HepG2 (cell line): ENCODE results near the gene BMP6. TPM values are rescaled to one million over a fixed set of nuclear protein-coding genes. Genes with fewer than 3 reads are reported as not detected.

ENCODE experiments used
- ATAC-seq: fragments of 200-7000 bp; cut with Tn5 transposase; 3 replicates; pipeline ENCODE4 v1.9.1; 2020; ENCODE audit warnings: mild to moderate bottlenecking, moderate library complexity
- BruUV-seq: library from RNA; stranded (reverse); fragments of 400-500 nt; replicated peaks from 2 replicates; lab custom pipeline; 2021; lab: Mats Ljungman, UMichigan
- CTCF ChIA-PET: fragments of 300-600 bp; formaldehyde crosslinking; extraction: SDS; loops from one replicate; lab custom pipeline; 2021; ENCODE audit warnings: low total read pairs, inconsistent platforms, low intra/inter-chr PET ratio; lab: Yijun Ruan, JAX
- POLR2A ChIA-PET: fragments of 350-600 bp; sonication (Branson Sonifier 250); formaldehyde crosslinking; loops from one replicate; lab custom pipeline; 2020; ENCODE audit warnings: antibody characterized with exemption, inconsistent platforms; lab: Yijun Ruan, JAX
- DNase-seq: peaks from one replicate; pipeline ENCODE4 v3.0.0-alpha.2; 2015; ENCODE audit warnings: low spot score
- FAIRE-seq: peaks from 3 replicates; lab custom pipeline; 2011; peaks lifted over from hg19 to GRCh38; lab: Jason Lieb, UNC
- H2AFZ ChIP-seq: one replicate; pipeline ENCODE4 v1.6.1; 2011; ENCODE audit warnings: low read length, inconsistent platforms
- H3K27ac ChIP-seq: fragments of 300-600 bp; 3 replicates; pipeline ENCODE4 v1.8.0; 2011; ENCODE audit warnings: mixed run types, mild to moderate bottlenecking, mixed read lengths, low read length, inconsistent platforms; ENCODE audit not compliant: insufficient read depth; ENCODE audit errors: extremely low read length
- H3K27me3 ChIP-seq, 2 experiments: fragments of 200-600 bp in 1 of 2; 2 replicates in 1 of 2; 3 replicates in 1 of 2; pipeline versions ENCODE4 v1.6.0 to v1.8.0; 2011; ENCODE audit warnings: low read length in 2 of 2, mild to moderate bottlenecking in 2 of 2, moderate library complexity in 2 of 2, inconsistent platforms in 1 of 2; ENCODE audit not compliant: insufficient read depth in 2 of 2, control insufficient read depth in 1 of 2
- H3K36me3 ChIP-seq, 2 experiments: fragments of 200-600 bp in 1 of 2; replicated peaks in 1 of 2; 2 replicates in 1 of 2; 3 replicates in 1 of 2; pipeline versions ENCODE4 v1.5.1 to v1.8.0; 2011; ENCODE audit warnings: low read length in 2 of 2, inconsistent platforms in 1 of 2; ENCODE audit not compliant: insufficient read depth in 2 of 2, control insufficient read depth in 1 of 2
- H3K4me1 ChIP-seq: 2 replicates; pipeline ENCODE4 v1.5.1; 2012; ENCODE audit warnings: low read length, inconsistent platforms; ENCODE audit not compliant: insufficient read depth
- H3K4me2 ChIP-seq: 2 replicates; pipeline ENCODE4 v1.6.0; 2011; ENCODE audit warnings: low read depth, low read length, inconsistent platforms
- H3K4me3 ChIP-seq, 3 experiments: fragments of 200-600 bp in 1 of 3; sonication (generic), shearing (Covaris generic) in 1 of 3; replicated peaks in 1 of 3; 2 replicates each; pipeline ENCODE4 v1.5.1; 2011 to 2016; ENCODE audit warnings: low read length in 3 of 3, inconsistent platforms in 2 of 3, low read depth in 2 of 3, mild to moderate bottlenecking in 2 of 3, control low read depth in 1 of 3, mixed read lengths in 1 of 3; ENCODE audit not compliant: insufficient read depth in 1 of 3
- H3K79me2 ChIP-seq: one replicate; pipeline ENCODE4 v1.6.1; 2011; ENCODE audit warnings: low read length, inconsistent platforms; ENCODE audit not compliant: insufficient read depth
- H3K9ac ChIP-seq: 2 replicates; pipeline ENCODE4 v1.6.0; 2011; ENCODE audit warnings: mild to moderate bottlenecking, low read depth, low read length, inconsistent platforms; ENCODE audit not compliant: insufficient read depth
- H3K9me3 ChIP-seq: 2 replicates; pipeline ENCODE4 v1.5.1; 2012; ENCODE audit warnings: mild to moderate bottlenecking, low read length
- H4K20me1 ChIP-seq: 2 replicates; pipeline ENCODE4 v1.6.0; 2011; ENCODE audit warnings: inconsistent platforms, mild to moderate bottlenecking, low read length, moderate library complexity; ENCODE audit not compliant: insufficient read depth
- MAFF ChIP-seq: IDR thresholded peaks from 2 replicates; pipeline ENCODE4 v1.6.1; 2011; ENCODE audit warnings: low read depth, low read length, improper control_type of control experiment
- SMARCC2 ChIP-seq: fragments of 450-650 bp; IDR thresholded peaks from 2 replicates; pipeline ENCODE4 v1.6.1; 2017; ENCODE audit warnings: antibody characterized with exemption, mild to moderate bottlenecking
- SSRP1 ChIP-seq: IDR thresholded peaks from 2 replicates; pipeline ENCODE4 v1.6.1; 2016; ENCODE audit warnings: control low read depth
- STAG1 ChIP-seq: sonication (generic); formaldehyde crosslinking; IDR thresholded peaks from 2 replicates; pipeline ENCODE4 v1.4.0; 2020; ENCODE audit warnings: missing genetic modification reagents
- TFAP4 ChIP-seq: sonication (generic); IDR thresholded peaks from 2 replicates; pipeline ENCODE4 v1.6.1; 2016; ENCODE audit warnings: low read depth, borderline replicate concordance
- TOE1 ChIP-seq: sonication (generic); formaldehyde crosslinking; IDR thresholded peaks from 2 replicates; pipeline ENCODE4 v1.4.0; 2020; ENCODE audit warnings: mild to moderate bottlenecking, missing genetic modification reagents
- ZC3H13 ChIP-seq: sonication (generic); formaldehyde crosslinking; IDR thresholded peaks from 2 replicates; pipeline ENCODE4 v1.8.1; 2023; ENCODE audit warnings: mild to moderate bottlenecking, missing genetic modification reagents, moderate library complexity
- ZMYM2 ChIP-seq: sonication (generic); formaldehyde crosslinking; IDR thresholded peaks from 2 replicates; pipeline ENCODE4 v1.8.0; 2022; ENCODE audit warnings: mild to moderate bottlenecking, missing genetic modification reagents
- ZNF263 ChIP-seq: sonication (generic); formaldehyde crosslinking; IDR thresholded peaks from 2 replicates; pipeline ENCODE4 v1.4.0; 2020; ENCODE audit warnings: missing genetic modification reagents
- ZNF652 ChIP-seq: IDR thresholded peaks from 2 replicates; pipeline ENCODE4 v1.6.1; 2016; ENCODE audit warnings: low read depth, borderline replicate concordance
- ZUFSP ChIP-seq: sonication (generic); formaldehyde crosslinking; IDR thresholded peaks from 2 replicates; pipeline ENCODE4 v1.9.0; 2021; ENCODE audit warnings: missing genetic modification reagents, mild to moderate bottlenecking, borderline replicate concordance
- WGBS: methylation state at CpG from one replicate; pipeline ENCODE4 v1.1.6; 2017; ENCODE audit warnings: low lambda C conversion rate; 5-methylcytosine and 5-hydroxymethylcytosine counted together
- in situ Hi-C: cut with HindIII; loops from 2 replicates; pipeline ENCODE4 v1.10.0; 2017; ENCODE audit warnings: low pct_unique_long_range_greater_than_20kb; ENCODE audit not compliant: extremely low pct_ligation_motif_present
- intact Hi-C: fragments of 100-400 bp; cut with micrococcal nuclease; formaldehyde crosslinking; loops from one replicate; pipeline ENCODE4 v1.10.0; 2022; ENCODE audit not compliant: unreplicated experiment
- polyA plus RNA-seq, 8 experiments: library from polyadenylated mRNA; depleted of rRNA in 3 of 8; stranded (reverse) in 7 of 8; unstranded in 1 of 8; fragments of >200 nt; fragmentation: Illumina TruSeq in 4 of 8; extraction: Trizol in 4 of 8; gene quantifications; 2 replicates each; pipeline versions ENCODE4 v1.2.1 to v1.2.3, GENCODE V29; 2011 to 2016; ENCODE audit warnings: low read depth in 4 of 8, missing spikeins in 1 of 8, mixed read lengths in 1 of 8; ENCODE audit not compliant: insufficient read depth in 1 of 8
- total RNA-seq, 5 experiments: library from RNA; depleted of rRNA; stranded (reverse); fragments of >200 nt; fragmentation: Illumina TruSeq; extraction: Trizol; gene quantifications; 2 replicates each; pipeline ENCODE4 v1.2.3, GENCODE V29; 2016; ENCODE audit warnings: low read depth in 1 of 5
- TF ChIP-seq, protein P1 (sequence below): sonication (generic); formaldehyde crosslinking; IDR thresholded peaks from 2 replicates; pipeline ENCODE4 v1.4.0; 2020; ENCODE audit warnings: missing genetic modification reagents
- TF ChIP-seq, protein P2 (sequence below): sonication (generic); formaldehyde crosslinking; IDR thresholded peaks from 2 replicates; pipeline ENCODE4 v1.5.0; 2020; ENCODE audit warnings: mild to moderate bottlenecking, missing genetic modification reagents, moderate library complexity

Gene BMP6
- total and polyA plus RNA-seq, 2 of the 13 experiments (the other 11 are each of a cell fraction or from before 2014, with no cell fraction given), result 0.09 to 0.18 TPM

DNA sequence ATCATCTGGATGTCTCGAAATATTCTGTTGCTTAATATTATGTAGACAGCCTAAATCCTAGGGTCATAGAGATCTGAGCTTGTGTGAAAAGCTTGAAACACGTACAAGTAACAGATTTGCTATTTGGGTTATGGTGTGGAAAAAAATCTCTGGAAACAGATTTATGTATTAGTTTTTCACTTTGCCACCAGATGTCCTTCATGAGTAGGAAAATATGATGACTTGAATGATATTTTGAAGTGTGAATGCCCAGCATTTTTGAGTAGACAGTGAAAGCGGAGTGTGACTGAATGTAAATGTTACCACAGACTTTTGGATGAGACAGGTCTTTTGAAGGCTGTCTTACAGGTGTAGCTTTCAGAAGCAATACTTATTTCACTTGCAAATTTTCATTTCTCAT lies 4.2 kb upstream of the BMP6 start:
- H3K4me3 ChIP-seq, result no peak overlapping the region
- no peak overlapping the region for H3K9ac ChIP-seq
- H3K36me3 ChIP-seq, result no peaks in the 10 kb centered on the region
- no peak overlapping the region for H3K27ac ChIP-seq
- in situ Hi-C loops, result loop anchor here (10.0 kb wide), 1 partner anchor 343 kb away; the partner anchor contains the start of gene BLOC1S5
- peaks cover 13% of the 10 kb centered on the region; the same call in 1 of the 2 replicates for H3K4me1 ChIP-seq
- no peak overlapping the region for H3K4me2 ChIP-seq
- 4% methylated on average over 3 of the region's 3 CpGs for WGBS
- intact Hi-C loops, result loop anchor here (1.0 to 10.0 kb wide), 3 partner anchors 181 to 493 kb away; no protein-coding TSS in a partner anchor
- H4K20me1 ChIP-seq, result no peaks in the 10 kb centered on the region; the same call in 1 of the 2 replicates
- POLR2A ChIA-PET, result no interaction called here
- FAIRE-seq (peak; percentile 77), ATAC-seq (no peak), DNase-seq (peak; percentile 39)
- H3K9me3 ChIP-seq, result no peaks in the 10 kb centered on the region
- no peak overlapping the region for H2AFZ ChIP-seq
- CTCF ChIA-PET, result interaction anchor here (1.2 to 2.7 kb wide), 4 partner anchors 92 to 338 kb away, joined by 3 to 16 read pairs (median 12); no protein-coding TSS in a partner anchor
- BruUV-seq, result no TSS peak
- H3K79me2 ChIP-seq, result no peaks in the 10 kb centered on the region
- peaks cover 4 to 33% of the 10 kb centered on the region in 2 experiments; a peak in 3 of 5 replicates for H3K27me3 ChIP-seq
- TF ChIP-seq ZC3H13 (CRISPR knock-in tag) (no peak), TFAP4 (no peak), ZNF263 (CRISPR knock-in tag) (no peak), ZUFSP (CRISPR knock-in tag) (no peak), ZNF652 (CRISPR knock-in tag) (no peak), ZMYM2 (CRISPR knock-in tag) (no peak), STAG1 (CRISPR knock-in tag) (peak; percentile 68), TOE1 (CRISPR knock-in tag) (no peak), SSRP1 (CRISPR knock-in tag) (0 out of 2 replicates have a peak, but pooled peaks have one; percentile 33), SMARCC2 (no peak), MAFF (peak; percentile 45)
- TF ChIP-seq, protein P1, sequence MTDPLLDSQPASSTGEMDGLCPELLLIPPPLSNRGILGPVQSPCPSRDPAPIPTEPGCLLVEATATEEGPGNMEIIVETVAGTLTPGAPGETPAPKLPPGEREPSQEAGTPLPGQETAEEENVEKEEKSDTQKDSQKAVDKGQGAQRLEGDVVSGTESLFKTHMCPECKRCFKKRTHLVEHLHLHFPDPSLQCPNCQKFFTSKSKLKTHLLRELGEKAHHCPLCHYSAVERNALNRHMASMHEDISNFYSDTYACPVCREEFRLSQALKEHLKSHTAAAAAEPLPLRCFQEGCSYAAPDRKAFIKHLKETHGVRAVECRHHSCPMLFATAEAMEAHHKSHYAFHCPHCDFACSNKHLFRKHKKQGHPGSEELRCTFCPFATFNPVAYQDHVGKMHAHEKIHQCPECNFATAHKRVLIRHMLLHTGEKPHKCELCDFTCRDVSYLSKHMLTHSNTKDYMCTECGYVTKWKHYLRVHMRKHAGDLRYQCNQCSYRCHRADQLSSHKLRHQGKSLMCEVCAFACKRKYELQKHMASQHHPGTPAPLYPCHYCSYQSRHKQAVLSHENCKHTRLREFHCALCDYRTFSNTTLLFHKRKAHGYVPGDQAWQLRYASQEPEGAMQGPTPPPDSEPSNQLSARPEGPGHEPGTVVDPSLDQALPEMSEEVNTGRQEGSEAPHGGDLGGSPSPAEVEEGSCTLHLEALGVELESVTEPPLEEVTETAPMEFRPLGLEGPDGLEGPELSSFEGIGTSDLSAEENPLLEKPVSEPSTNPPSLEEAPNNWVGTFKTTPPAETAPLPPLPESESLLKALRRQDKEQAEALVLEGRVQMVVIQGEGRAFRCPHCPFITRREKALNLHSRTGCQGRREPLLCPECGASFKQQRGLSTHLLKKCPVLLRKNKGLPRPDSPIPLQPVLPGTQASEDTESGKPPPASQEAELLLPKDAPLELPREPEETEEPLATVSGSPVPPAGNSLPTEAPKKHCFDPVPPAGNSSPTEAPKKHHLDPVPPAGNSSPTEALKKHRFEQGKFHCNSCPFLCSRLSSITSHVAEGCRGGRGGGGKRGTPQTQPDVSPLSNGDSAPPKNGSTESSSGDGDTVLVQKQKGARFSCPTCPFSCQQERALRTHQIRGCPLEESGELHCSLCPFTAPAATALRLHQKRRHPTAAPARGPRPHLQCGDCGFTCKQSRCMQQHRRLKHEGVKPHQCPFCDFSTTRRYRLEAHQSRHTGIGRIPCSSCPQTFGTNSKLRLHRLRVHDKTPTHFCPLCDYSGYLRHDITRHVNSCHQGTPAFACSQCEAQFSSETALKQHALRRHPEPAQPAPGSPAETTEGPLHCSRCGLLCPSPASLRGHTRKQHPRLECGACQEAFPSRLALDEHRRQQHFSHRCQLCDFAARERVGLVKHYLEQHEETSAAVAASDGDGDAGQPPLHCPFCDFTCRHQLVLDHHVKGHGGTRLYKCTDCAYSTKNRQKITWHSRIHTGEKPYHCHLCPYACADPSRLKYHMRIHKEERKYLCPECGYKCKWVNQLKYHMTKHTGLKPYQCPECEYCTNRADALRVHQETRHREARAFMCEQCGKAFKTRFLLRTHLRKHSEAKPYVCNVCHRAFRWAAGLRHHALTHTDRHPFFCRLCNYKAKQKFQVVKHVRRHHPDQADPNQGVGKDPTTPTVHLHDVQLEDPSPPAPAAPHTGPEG, result no peak
- TF ChIP-seq, protein P2, sequence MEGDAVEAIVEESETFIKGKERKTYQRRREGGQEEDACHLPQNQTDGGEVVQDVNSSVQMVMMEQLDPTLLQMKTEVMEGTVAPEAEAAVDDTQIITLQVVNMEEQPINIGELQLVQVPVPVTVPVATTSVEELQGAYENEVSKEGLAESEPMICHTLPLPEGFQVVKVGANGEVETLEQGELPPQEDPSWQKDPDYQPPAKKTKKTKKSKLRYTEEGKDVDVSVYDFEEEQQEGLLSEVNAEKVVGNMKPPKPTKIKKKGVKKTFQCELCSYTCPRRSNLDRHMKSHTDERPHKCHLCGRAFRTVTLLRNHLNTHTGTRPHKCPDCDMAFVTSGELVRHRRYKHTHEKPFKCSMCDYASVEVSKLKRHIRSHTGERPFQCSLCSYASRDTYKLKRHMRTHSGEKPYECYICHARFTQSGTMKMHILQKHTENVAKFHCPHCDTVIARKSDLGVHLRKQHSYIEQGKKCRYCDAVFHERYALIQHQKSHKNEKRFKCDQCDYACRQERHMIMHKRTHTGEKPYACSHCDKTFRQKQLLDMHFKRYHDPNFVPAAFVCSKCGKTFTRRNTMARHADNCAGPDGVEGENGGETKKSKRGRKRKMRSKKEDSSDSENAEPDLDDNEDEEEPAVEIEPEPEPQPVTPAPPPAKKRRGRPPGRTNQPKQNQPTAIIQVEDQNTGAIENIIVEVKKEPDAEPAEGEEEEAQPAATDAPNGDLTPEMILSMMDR (CRISPR knock-in tag), result peak; percentile 56
